Measurements from ENCODE around the gene MORN1. TPM values are rescaled to one million over a fixed set of nuclear protein-coding genes. Genes with fewer than 3 reads are reported as not detected.
A peak's percentile ranks its signal among the peaks of the same experiment; 100 is the strongest.

The MORN1 gene
- polyA plus RNA-seq, 1 of the 3 experiments (the other 2 are of a cell fraction) = 16.3 TPM

- Histone ChIP-seq H3F3A (replicated peaks; ENCODE audit: insufficient read depth) (no peaks in the 10 kb centered on the region), H3K36me3 (replicated peaks in 1 of 2; ENCODE audit: control insufficient read depth in 1 of 2, insufficient read depth in 2 of 2, low read length in 1 of 2) (peaks cover 0 to 5% of the 10 kb centered on the region in 2 experiments), H3K79me2 (ENCODE audit: insufficient read depth) (peaks cover 19% of the 10 kb centered on the region), H4K20me1 (ENCODE audit: insufficient read depth) (no peaks in the 10 kb centered on the region), H2AFZ (ENCODE audit: low read depth) (no peak overlapping the region), H3K27ac (ENCODE audit: low read depth in 2 of 2, low read length in 1 of 2) (no peak overlapping the region; a peak in 1 of 4 replicates), H3K4me2 (peak overlapping the region; percentile 91; the same call in 1 of the 2 replicates), H3K9me3 (no peaks in the 10 kb centered on the region), H3K27me3 (ENCODE audit: insufficient read depth) (peaks cover 19% of the 10 kb centered on the region), H3K4me1 (ENCODE audit: control insufficient read depth in 1 of 2, insufficient read depth in 2 of 2, low read depth in 1 of 2, low read length in 1 of 2) (peaks cover 7 to 32% of the 10 kb centered on the region in 2 experiments; a peak in 1 of 4 replicates), H3K9me2 (no peaks in the 10 kb centered on the region), H3K9ac (no peak overlapping the region), H3K4me3 (ENCODE audit: low read depth in 2 of 2, low read length in 1 of 2) (peak overlapping the region in 1 of 2 experiments; percentile 49; a peak in 1 of 4 replicates)
- CTCF ChIA-PET = interaction anchor here (0.5 to 4.0 kb wide), 31 partner anchors 9 to 1013 kb away, joined by 3 to 44 read pairs (median 4); partner anchors contain the start of genes FAAP20, HES5, PANK4 and TTC34
- TF ChIP-seq YY1 (IDR thresholded peaks at IDR 0.05; ENCODE audit: low read depth) (no peak), TAF1 (IDR thresholded peaks at IDR 0.05; ENCODE audit: borderline replicate concordance, low read depth, low read length) (no peak), SMC3 (IDR thresholded peaks at IDR 0.05; ENCODE audit: low read depth, low read length) (peak; percentile 84), POLR2AphosphoS5 (IDR thresholded peaks at IDR 0.05; ENCODE audit: low read depth, low read length) (no peak), GABPA (IDR thresholded peaks at IDR 0.05; ENCODE audit: low read depth) (no peak), CTCF (IDR thresholded peaks at IDR 0.05) (peak; percentile 87), FOSL2 (IDR thresholded peaks at IDR 0.05; ENCODE audit: borderline replicate concordance, low read depth) (no peak), RAD21 (IDR thresholded peaks at IDR 0.05; ENCODE audit: low read length) (peak; percentile 89), USF1 (IDR thresholded peaks at IDR 0.05; ENCODE audit: borderline replicate concordance, low read depth) (no peak), PBX3 (IDR thresholded peaks at IDR 0.05) (no peak), FOXM1 (IDR thresholded peaks at IDR 0.05; ENCODE audit: low read depth) (no peak), FOXJ3 (CRISPR knock-in tag; IDR thresholded peaks at IDR 0.05) (no peak), RCOR1 (IDR thresholded peaks at IDR 0.05; ENCODE audit: low read length) (no peak), MEF2A (IDR thresholded peaks at IDR 0.05; ENCODE audit: borderline replicate concordance, low read depth) (no peak), EP300 (IDR thresholded peaks at IDR 0.05; ENCODE audit: borderline replicate concordance in 1 of 2, low read depth in 1 of 2, low read length in 1 of 2) (no peak), NRF1 (IDR thresholded peaks at IDR 0.05; ENCODE audit: low read depth, low read length) (no peak), REST (IDR thresholded peaks at IDR 0.05; ENCODE audit: low read depth, low read length) (no peak), IRF3 (IDR thresholded peaks at IDR 0.05; ENCODE audit: low read depth, low read length) (no peak), ELF1 (IDR thresholded peaks at IDR 0.05) (no peak), USF2 (IDR thresholded peaks at IDR 0.05; ENCODE audit: borderline replicate concordance, low read depth, low read length) (no peak)
- WGBS (ENCODE audit: low lambda C conversion rate) = 6% methylated on average over 11 of the region's 25 CpGs
- peak; percentile 91 for DNase-seq
- POLR2A ChIA-PET = interaction anchor here (0.7 kb wide), 1 partner anchor 66 kb away, joined by 3 read pairs; no protein-coding TSS in a partner anchor
Observed at GRCh38 chr1:2414297-2414958, 23.1 kb upstream of the MORN1 start.

Data from SK-N-SH (cell line).